NCI-H2171 treated with DMSO at 0.1 percent for 48 hours (cell line): ENCODE measurements around the gene PKD1.

Experiments used
- DNase-seq: peaks from one replicate; lab custom pipeline; 2025; lab: John Stamatoyannopoulos, UW

PKD1 gene

GRCh38 chr16:2074071-2074470 lies 61.6 kb downstream of the PKD1 start:
- no peak for DNase-seq

GRCh38 chr16:2072926-2073325 lies 62.8 kb downstream of the PKD1 start:
- no peak for DNase-seq

- no peak for DNase-seq
Observed at GRCh38 chr16:2071454-2072202, 64.1 kb downstream of the PKD1 start.

GRCh38 chr16:2070576-2071453 lies 64.9 kb downstream of the PKD1 start:
- no peak for DNase-seq

GRCh38 chr16:2066139-2066538 lies 69.6 kb downstream of the PKD1 start:
- DNase-seq = no peak

GRCh38 chr16:2064368-2064945 lies 71.2 kb downstream of the PKD1 start:
- DNase-seq = no peak

GRCh38 chr16:2063861-2064260 lies 71.8 kb downstream of the PKD1 start:
- DNase-seq = no peak

- DNase-seq = no peak
Observed at GRCh38 chr16:2062801-2063200, 72.9 kb downstream of the PKD1 start.

- DNase-seq = no peak
Observed at GRCh38 chr16:2061526-2061925, 74.2 kb downstream of the PKD1 start.

GRCh38 chr16:2061023-2061422 lies 74.7 kb downstream of the PKD1 start:
- DNase-seq = no peak

GRCh38 chr16:2060346-2060745 lies 75.4 kb downstream of the PKD1 start:
- DNase-seq = no peak

GRCh38 chr16:2058872-2059271 lies 76.8 kb downstream of the PKD1 start:
- peak; percentile 93 for DNase-seq

- no peak for DNase-seq
Observed at GRCh38 chr16:2058420-2058819, 77.3 kb downstream of the PKD1 start.

- no peak for DNase-seq
Observed at GRCh38 chr16:2057438-2057837, 78.3 kb downstream of the PKD1 start.

GRCh38 chr16:2056681-2057407 lies 78.9 kb downstream of the PKD1 start:
- DNase-seq = peak; percentile 1

GRCh38 chr16:2056077-2056476 lies 79.6 kb downstream of the PKD1 start:
- DNase-seq = no peak

GRCh38 chr16:2054543-2055245 lies 81.0 kb downstream of the PKD1 start:
- peak; percentile 55 for DNase-seq

- no peak for DNase-seq
Observed at GRCh38 chr16:2053897-2054296, 81.8 kb downstream of the PKD1 start.

- no peak for DNase-seq
Observed at GRCh38 chr16:2053211-2053610, 82.5 kb downstream of the PKD1 start.

GRCh38 chr16:2048116-2048543 lies 87.6 kb downstream of the PKD1 start:
- DNase-seq = no peak

GRCh38 chr16:2047330-2048115 lies 88.2 kb downstream of the PKD1 start, which contains the start of the genes NTHL1 and TSC2:
TSS of gene NTHL1 (minus strand) at chr16:2047834. CDS start at chr16:2047823, 11 bp downstream.
TSS of gene TSC2 (plus strand) at chr16:2047985. CDS start at chr16:2048616, 631 bp downstream.
- peak; percentile 94 for DNase-seq
